ENCODE data around the gene PCDH12.
"Not testable (repeated sequence)": the region's sequence is repeated elsewhere in the genome, so short reads cannot be mapped to it uniquely, and the experiment has no call there.

Gene PCDH12

GRCh38 chr5:141935538-141935937 is 22.5 kb downstream of the PCDH12 start:
- no peak for DNase-seq

DNA sequence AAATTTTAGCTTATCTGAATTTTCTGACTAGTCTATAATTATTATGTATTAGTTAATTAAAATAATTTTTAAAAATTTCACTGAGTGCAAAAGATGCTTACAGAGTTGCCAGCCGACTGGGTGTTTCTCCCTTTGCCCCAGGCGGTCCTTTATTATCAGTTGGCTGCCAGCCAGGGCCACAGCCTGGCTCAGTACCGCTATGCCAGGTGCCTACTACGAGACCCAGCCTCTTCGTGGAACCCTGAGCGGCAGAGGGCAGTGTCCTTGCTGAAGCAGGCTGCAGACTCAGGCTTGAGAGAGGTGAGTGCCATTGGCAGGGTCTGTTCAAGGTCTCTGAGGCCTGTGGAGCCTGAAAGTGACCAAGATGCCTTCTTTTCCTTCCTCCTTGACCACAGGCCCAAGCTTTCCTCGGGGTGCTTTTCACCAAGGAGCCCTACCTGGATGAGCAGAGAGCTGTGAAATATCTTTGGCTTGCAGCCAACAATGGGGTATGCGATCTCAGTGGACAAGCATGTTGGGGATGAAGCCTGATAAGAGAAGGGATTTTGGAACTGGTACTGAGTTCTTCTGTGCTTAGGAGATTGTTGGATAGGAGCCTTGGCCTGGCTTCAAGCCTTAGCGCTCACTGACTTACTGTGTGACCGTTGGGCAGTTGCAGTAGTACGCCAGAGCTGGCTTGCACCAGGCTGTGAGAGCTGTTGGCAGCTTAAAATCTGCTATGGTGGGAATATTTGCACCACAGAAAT is 23.7 kb downstream of the PCDH12 start:
- no peak for DNase-seq

- no peak for DNase-seq
Measured at GRCh38 chr5:141933151-141933550, 24.9 kb downstream of the PCDH12 start.

DNA sequence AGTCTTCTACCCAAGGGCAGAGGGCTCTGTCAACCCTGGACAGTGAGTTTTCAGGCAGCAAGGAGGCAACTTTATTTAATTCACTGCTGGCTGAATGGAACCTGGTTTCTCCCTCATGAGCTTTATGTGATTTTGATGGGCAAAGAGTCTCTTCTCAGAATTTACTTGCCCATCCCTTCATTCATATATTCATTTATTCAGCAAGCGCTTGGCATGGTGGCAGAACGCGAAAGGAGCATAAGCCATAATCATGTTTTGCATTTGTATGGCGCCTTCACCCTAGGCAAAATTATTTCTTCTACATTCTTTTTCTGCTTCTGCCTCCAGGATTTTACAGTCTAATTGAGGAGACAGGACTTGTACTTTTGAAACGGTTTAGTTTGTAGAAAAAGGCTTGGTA is 26.3 kb downstream of the PCDH12 start:
- DNase-seq: no peak

GRCh38 chr5:141929398-141930058 is 28.5 kb downstream of the PCDH12 start:
- DNase-seq: no peak

DNA sequence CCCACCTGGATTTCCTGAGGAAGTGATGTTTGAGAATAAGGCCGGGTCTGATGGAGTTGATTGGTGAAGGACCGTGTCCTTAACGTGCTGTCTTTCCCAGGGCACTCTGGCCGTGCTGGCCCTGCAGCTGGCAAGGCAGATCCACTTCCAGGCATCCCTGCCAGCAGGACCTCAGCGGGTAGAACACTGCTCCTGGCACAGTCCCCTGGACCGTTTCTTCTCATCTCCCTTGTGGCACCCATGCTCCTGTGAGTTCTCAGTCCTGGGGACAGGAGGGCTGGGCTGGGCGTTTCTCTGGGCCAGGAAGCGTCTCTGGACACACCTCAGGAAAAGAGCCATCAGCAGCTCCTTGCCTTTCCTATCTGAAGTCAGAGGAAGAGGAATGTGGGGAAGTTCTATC is 30.0 kb downstream of the PCDH12 start:
- DNase-seq: no peak

DNA sequence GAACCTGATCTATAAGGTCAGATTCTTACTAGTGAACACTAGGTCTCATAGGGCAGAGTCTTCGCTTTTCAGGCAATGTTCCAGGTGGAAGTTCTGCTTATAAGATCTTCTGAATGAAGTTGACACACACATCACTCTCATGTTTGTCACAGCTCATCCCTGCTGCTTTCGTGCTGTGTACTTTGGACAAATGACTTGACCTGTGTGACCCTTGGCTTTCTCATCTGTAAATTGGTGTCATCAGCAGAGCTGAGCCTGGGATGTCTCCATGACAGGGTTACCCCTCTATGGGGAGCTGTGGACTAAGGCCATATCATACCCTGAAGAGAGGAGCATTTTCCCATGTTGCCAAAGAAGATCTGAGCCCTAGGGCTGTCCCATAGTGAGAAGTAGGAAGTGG is 31.6 kb downstream of the PCDH12 start:
- no peak for DNase-seq

DNA sequence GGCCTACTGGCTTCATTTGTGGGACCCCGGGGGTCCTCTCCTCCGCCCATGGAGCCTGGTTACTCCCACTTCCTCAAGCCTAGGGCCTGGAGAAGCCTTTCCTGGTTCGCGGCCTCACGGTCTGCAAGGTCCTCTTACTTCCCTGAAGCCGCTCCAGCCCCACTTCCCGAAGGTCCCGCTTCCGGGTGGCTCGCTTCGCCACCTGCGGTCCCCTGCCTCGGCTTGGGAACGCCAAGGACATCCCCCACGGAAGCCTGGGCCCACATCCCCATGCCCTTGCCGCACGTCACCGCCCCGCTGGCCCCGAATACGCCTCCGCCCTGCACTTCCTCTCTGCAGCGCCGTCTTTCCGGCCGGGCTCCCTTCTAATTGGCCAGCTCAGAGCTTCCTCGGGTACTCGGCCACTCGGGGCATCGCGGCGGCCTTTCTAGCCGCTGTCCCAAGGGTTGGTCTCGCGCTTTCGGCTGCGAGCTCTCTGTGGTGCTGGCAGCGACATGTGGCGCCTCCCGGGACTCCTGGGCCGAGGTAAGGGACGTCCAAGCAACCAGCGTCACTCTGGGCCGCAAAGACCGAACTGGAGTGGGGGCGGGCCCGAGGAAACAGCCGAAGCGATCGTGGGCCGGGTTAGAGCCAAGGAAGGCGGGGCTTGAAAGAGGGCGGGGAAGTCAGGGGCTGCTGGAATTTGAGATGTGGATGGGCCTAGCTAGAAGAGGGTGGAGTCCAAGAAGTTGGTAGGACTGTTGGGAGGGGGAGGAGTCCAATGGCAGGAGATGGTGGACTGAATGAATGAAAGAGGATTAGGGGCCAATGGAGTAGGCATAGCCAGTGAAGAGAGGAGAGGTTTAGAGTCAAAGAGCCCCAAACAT is 34.3 kb downstream of the PCDH12 start, which contains the start of gene DELE1:
DELE1 (plus strand) TSS at position 424 of the 866 bp plus-strand sequence; CDS start at position 495, 71 bp downstream.
- peak; percentile 90 for DNase-seq

GRCh38 chr5:141922827-141923447 is 35.1 kb downstream of the PCDH12 start:
- not testable (repeated sequence) for DNase-seq

DNA sequence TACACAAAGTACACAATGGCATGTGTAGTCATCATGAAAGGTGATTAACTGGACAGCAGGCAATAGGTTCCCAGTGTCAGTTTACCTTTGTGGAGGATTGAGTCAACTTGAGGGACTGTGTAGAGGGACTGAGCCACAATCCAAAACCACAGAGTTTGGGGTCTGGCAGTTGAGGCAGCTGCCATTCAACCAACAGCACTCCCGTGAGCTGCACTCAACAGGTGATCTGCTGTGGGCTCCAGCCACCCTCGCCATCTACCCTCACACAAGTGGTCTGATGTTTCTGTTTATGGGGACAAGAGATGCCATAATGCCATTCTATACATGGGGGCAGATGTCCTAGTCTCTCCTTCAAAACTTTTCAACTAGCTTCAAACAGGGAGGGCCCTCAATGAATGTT is 37.2 kb downstream of the PCDH12 start:
- no peak for DNase-seq

- no peak for DNase-seq
Measured at GRCh38 chr5:141919218-141920119, 38.5 kb downstream of the PCDH12 start.

- no peak for DNase-seq
Measured at GRCh38 chr5:141917760-141918159, 40.2 kb downstream of the PCDH12 start.

DNA sequence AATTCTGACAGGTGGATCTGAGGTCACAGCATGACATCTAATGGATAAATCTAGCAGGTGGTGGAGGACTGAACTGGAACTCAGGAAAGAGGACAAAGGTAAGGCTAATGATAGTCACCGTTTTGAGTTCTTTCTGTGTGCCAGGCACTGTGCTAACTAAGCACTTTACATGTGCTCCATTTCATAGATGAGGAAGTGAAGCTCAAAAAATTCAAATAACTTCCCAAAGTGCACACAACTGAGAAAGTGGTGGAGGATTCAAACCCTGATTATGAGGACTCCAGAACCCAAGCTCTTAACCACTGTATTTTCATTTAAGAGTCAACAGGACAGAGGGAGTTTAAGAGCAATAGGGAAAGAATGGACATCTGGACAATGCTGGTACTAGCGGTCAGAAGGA is 41.5 kb downstream of the PCDH12 start:
- no peak for DNase-seq

GRCh38 chr5:141915881-141916336 is 42.1 kb downstream of the PCDH12 start:
- no peak for DNase-seq

GRCh38 chr5:141914797-141915196 is 43.2 kb downstream of the PCDH12 start:
- DNase-seq: no peak

DNA sequence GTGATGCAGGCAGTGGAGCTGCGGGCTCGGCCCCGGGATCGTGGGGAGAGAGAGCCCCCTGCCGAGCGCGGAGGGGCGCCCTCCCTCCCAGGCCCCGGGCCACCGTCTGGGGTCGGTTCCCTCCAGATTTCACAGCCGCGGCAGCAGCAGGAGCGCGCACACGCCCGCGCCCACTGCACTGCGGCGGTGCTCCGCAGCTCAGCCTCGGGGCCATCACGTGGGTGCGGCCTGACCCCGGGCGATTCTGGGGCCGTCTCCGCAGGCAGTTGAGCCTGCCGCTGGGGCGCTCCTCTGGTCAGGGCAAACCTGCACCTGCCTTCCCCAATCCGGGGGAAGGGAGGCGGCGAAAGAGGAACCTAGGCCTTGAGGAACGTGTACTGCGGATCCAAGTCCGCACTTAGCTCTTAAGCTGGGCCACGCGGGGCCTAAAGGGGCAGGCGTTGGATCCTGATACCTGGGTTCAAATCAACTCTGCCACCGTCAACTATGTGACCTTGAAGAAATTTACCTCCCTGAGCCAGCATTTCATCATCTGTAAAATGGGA is 43.7 kb downstream of the PCDH12 start:
- DNase-seq: peak; percentile 33

DNA sequence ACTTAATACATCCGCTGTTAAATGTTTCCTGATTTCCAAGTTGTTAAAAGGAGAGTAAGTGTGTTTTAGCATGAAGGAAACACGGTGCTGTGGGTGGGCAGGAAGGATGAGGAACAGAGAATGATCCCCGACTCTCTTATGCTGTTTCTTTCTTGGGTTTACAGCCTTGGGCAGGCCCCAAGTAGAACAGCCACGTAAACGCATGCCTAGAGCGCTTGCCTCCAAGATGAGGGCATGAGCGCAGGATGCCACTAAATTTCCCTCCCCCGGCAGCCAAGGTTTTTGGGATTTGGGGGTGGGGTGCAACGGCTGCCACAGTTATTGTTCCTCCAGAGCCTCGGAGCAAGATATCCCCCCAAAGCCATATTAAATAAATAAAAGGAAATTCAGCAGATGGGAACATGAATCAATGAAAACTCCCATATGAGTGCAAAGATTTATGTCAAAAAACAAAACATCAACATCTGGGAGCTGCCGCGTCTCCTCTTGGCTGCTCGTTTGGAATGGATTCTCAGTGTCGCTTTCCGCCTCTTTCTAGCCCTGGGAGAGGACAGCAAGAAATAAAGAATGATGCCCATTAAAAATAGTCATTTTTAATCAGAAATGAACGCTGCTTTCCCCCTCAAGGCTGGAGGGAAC is 44.3 kb downstream of the PCDH12 start:
- no peak for DNase-seq

GRCh38 chr5:141910271-141910673 is 47.7 kb downstream of the PCDH12 start:
- DNase-seq: no peak

- DNase-seq: no peak
Measured at GRCh38 chr5:141909212-141909611, 48.8 kb downstream of the PCDH12 start.

DNA sequence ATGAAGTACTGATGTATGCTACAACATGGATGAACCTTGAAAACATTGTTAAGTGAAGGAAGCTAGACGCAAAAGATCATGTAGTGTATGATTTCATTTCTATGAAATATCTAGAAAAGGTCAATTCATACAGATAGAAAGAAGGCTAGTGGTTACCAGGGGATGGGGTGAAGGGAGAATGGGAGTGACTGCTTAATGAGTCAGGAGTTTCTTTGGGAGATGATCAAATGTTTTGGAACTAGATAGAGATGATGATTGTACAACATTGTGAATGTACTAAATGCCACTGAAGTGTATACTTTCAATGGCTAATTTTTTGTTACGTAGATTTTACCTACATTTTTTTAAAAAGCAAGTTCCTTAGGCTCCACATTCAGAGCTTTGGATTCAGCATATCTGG is 49.2 kb downstream of the PCDH12 start:
- no peak for DNase-seq

DNA sequence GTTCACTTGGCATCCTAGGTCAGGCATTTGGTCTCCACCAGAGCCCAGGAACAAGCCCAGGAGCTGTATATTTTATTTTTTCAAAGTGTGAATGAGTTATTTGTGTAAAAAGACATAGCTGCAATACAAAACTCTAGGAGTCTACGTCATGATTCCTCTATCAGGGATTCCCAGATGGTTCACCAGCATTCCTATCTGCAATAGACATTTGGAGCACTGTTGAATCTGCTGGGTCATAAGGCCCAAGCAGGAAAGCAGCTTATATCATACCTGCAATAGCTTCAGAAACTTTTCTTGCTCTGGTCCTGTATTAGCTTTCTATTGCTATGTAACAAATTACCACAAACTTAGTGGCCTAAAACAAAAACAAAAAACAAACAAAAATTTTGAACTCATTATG is 51.0 kb downstream of the PCDH12 start:
- no peak for DNase-seq

All from activated CD4-positive, CD25-positive, alpha-beta regulatory T cell treated with anti-CD3 and anti-CD28 coated beads, Interleukin-2, amount 50 U/mL, for 72 hours (primary cell).